Fibroblast of skin of scalp (primary cell): ENCODE measurements around the gene PTK6.

ENCODE experiments used
- DNase-seq: peaks from one replicate; pipeline ENCODE4 v3.0.0-alpha.2; 2013

Gene PTK6

GRCh38 chr20:63556873-63557478, 19.8 kb upstream of the PTK6 start:
- DNase-seq: no peak

- DNase-seq: no peak
These were observed 18.6 kb upstream of the PTK6 start for GRCh38 chr20:63555661-63556381.

- DNase-seq: no peak
These were observed 17.4 kb upstream of the PTK6 start for GRCh38 chr20:63554361-63555278.

GRCh38 chr20:63553933-63554290, 16.7 kb upstream of the PTK6 start, which contains the start of gene FNDC11:
FNDC11 (plus strand) TSS chr20:63554159; CDS start chr20:63555664, 1,505 bp downstream.
- DNase-seq: peak; percentile 29

GRCh38 chr20:63553251-63553932, 16.2 kb upstream of the PTK6 start:
- peak; percentile 85 for DNase-seq

- DNase-seq: no peak
These were observed 15.5 kb upstream of the PTK6 start for GRCh38 chr20:63552481-63553249.

GRCh38 chr20:63551068-63551467, 13.9 kb upstream of the PTK6 start:
- no peak for DNase-seq

GRCh38 chr20:63549679-63550282, 12.6 kb upstream of the PTK6 start:
- no peak for DNase-seq

GRCh38 chr20:63549019-63549418, 11.8 kb upstream of the PTK6 start:
- no peak for DNase-seq

GRCh38 chr20:63548542-63548941, 11.4 kb upstream of the PTK6 start:
- no peak for DNase-seq

GRCh38 chr20:63547725-63548480, 10.7 kb upstream of the PTK6 start, which contains the start of gene SRMS:
SRMS (minus strand) TSS chr20:63547749; CDS start chr20:63547463, 286 bp downstream.
- no peak for DNase-seq

- DNase-seq: no peak
These were observed 10.0 kb upstream of the PTK6 start for GRCh38 chr20:63546956-63547724.

- DNase-seq: no peak
These were observed 9.2 kb upstream of the PTK6 start for GRCh38 chr20:63546256-63546955.

- DNase-seq: no peak
These were observed 8.6 kb upstream of the PTK6 start for GRCh38 chr20:63545814-63546213.

- DNase-seq: no peak
These were observed 7.9 kb upstream of the PTK6 start for GRCh38 chr20:63544958-63545516.

GRCh38 chr20:63544241-63544957, 7.2 kb upstream of the PTK6 start:
- DNase-seq: no peak

- DNase-seq: no peak
These were observed 6.6 kb upstream of the PTK6 start for GRCh38 chr20:63543733-63544132.

- no peak for DNase-seq
These were observed 6.0 kb upstream of the PTK6 start for GRCh38 chr20:63543131-63543530.
